ENCODE data around the gene PRMT9.

GRCh38 chr4:147616849-147617172, 67.2 kb downstream of the PRMT9 start:
- TF ChIP-seq CTCF (IDR thresholded peaks at IDR 0.05 in 2 of 3, conservative IDR thresholded peaks at IDR 0.05 in 1 of 3; ENCODE audit: control insufficient read depth in 2 of 3, extremely low read depth in 1 of 3, insufficient read depth in 1 of 3, low read depth in 3 of 3, low read length in 3 of 3) (no peak), ATF3 (IDR thresholded peaks at IDR 0.05; ENCODE audit: borderline replicate concordance, extremely low read depth, low read depth, low read length) (no peak), ZBTB4 (CRISPR knock-in tag; IDR thresholded peaks at IDR 0.05) (no peak)

Measured in GM12878 (cell line).